HG02610 (cell line): ENCODE measurements around the gene WASHC3.
"Not testable (repeated sequence)": the region's sequence is repeated elsewhere in the genome, so short reads cannot be mapped to it uniquely, and the experiment has no call there.

Experiments
- ATAC-seq: cut with Tn5 transposase; IDR thresholded peaks from one replicate; pipeline ENCODE4 v1.9.1; 2021; ENCODE audit warnings: mild to moderate bottlenecking, moderate library complexity; ENCODE audit not compliant: unreplicated experiment

Gene WASHC3

DNA sequence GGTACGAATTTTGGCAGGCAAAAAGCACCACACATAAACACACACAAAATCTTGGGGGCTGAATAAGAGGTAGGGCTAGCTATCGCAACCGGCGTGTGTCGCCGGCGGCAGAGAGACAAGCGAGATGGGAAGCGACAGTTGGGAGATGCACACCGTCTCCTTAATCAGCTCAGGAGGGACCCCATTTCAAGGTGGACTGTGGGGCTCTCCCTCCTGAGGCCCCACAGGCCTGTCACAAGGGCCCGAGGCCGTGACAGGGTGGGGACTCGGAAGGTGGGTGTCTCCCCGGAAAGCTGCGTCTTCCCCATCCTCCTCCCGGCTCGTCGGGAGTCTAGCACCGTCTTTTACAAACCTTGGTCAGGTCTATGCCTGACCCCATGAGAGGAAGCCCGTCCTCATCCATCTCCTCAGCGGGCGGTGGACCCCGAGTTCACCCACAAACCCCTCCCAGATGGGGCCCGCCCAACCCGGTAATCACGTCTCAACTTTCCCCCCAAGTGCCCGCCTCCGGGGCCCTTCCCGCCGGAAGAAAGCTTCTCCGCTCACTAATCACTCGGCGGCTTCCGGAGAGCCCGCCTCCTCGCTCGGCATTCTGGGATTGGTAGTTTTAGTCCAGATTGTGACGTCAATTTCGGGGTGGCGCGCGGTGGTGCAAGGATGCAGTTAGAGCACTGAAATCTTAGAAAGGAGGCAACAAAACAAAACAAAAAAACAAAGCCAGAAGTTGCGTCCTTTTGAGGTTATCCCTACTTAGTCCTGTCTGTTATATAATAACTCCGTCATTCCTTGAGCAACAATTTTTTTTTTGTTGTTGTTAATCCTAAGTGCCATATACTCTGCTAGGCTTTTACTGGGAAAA, at the start of gene WASHC3:
Gene WASHC3, minus strand, starts transcription at position 432 of the 859 bp plus-strand sequence. Its CDS starts 29 bp downstream, at position 403.
- ATAC-seq: peak; percentile 92

- ATAC-seq: no peak
Measured at GRCh38 chr12:102110782-102111181, 49.0 kb upstream of the WASHC3 start.

DNA sequence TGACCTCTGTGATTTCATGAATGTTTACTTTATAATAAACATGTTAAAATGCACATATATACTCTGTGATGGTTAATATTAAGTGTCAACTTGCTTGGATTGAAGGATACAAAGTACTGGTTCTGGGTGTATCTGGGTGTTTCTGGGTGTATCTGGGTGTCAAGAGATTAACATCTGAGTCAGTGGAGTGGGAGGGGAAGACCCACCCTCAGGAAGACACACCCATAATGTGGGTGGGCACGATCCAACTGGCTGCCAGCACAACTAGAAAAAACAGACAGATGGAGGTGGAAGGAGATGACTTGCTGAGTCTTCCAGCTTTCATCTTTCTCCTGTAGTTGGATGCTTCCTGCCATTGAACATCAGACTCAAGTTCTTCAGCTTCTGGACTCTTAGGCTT, 46.2 kb upstream of the WASHC3 start:
- ATAC-seq: no peak

- no peak for ATAC-seq
Measured at GRCh38 chr12:102106905-102107304, 45.1 kb upstream of the WASHC3 start.

DNA sequence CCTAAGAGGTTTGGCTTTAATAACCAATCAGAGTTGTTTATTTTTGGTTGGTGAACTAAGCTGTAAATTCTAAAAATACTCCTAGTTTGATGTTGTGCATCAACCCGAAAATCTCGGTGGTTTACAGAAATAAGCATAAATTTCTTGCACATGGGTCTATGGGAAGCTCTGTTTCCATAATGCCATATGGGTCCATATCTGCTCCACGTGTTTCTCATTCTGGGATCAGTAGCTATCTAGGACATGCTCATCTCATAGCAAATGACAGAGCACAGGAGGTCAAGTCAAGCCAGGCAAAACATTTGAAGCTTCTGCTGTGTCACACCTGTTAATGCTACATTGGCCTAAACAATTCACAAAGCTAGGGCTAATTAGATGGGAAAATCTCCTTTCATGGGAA, 35.1 kb upstream of the WASHC3 start:
- no peak for ATAC-seq

DNA sequence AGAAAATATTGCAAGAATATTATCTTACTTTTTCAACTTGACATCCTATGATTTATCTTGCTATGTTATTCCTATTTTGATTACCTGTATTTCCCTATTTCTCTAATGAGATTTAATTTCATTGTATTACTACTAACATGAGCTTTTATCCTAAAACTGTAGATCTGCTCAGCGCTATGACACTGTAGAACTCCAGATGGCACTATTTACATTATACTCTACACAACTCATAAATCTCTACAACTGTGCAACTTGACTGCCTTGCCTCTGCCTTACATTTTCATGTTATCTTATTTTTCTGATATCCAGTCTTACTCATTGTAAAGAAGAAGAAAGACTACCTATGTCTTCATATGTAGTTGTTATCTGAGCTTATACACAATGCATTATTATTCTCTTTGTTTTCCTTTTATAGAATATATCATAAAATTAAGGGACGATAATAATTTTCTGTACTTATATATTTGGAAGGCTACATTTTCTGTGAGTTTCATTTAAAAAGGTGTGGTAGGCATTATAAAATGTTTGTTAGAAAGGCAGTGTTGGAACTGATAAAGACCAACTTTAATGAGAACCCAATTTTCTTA, 34.0 kb upstream of the WASHC3 start:
- no peak for ATAC-seq

DNA sequence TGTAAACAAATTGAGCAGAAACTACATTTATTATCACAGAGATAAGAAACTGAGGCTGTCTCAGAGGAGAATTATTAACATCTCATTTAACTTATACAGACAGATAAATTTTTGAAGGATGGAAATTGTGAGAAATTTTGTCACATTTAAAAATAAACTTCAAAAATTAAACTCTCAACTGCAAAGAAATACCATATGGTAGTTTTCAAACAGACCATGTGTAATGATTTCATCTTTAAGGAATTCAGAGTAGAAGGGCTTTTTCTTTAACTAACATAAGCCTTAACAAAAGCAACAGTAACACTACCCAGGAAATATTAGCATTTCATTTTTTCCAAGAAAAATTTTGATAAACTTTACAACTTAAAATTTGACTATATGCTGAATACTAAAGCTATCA, 31.5 kb upstream of the WASHC3 start:
- no peak for ATAC-seq

DNA sequence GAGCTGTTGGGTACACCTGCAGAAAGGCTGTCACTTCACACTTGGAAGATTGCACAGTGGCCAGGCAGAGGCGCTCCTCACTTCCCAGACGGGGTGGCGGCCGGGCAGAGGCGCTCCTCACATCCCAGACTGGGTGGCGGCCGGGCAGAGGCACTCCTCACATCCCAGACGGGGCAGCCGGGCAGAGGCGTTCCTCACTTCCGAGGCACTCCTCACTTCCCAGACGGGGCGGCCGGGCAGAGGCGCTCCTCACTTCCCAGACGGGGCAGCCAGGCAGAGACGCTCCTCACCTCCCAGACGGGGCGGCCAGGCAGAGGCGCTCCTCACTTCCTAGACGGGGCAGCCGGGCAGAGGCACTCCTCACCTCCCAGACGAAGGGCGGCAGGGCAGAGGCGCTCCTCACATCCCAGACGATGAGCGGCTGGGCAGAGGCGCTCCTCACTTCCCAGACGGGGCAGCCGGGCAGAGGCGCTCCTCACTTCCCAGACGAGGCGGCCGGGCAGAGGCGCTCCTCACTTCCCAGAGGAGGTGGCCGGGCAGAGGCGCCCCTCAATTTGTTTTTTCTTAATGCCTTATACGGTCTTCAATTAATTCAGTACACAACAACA, 27.5 kb upstream of the WASHC3 start:
- not testable (repeated sequence) for ATAC-seq

- no peak for ATAC-seq
Measured at GRCh38 chr12:102080842-102081241, 19.1 kb upstream of the WASHC3 start.

GRCh38 chr12:102072092-102072491, 10.3 kb upstream of the WASHC3 start:
- ATAC-seq: not testable (repeated sequence)

- no peak for ATAC-seq
Measured at GRCh38 chr12:102069707-102070106, 7.9 kb upstream of the WASHC3 start.

DNA sequence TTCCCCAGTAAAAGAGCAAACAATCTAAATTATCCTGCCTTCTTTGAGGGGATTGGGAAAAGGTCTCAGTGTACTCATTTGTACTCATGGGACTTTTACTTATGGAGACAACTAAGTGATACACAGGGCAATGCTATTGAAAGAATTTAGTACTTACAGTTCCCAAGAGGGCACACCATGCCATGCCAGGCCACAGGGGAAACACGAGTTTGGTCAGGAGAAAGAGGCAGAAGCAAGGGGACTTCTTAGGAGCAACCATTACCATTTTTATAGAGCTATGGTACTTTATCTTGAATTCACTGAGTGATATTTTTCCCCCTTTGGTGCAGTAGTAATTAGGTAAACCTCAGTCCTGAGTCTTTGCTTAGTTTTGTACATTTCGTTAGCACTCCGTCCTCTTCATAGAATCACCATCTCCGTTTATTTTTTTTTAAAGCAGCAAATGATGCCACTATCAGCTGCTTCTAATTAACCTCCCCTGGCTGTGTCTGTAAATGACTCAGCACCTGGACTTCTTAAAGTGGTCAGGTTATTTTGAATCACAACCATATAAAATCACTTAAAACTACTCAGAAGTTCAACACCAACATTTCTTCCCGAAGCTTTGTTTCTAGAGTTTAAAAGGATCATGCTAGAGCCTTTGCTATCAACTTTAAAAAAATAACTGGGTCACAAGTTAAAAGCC, 5.9 kb upstream of the WASHC3 start:
- no peak for ATAC-seq

DNA sequence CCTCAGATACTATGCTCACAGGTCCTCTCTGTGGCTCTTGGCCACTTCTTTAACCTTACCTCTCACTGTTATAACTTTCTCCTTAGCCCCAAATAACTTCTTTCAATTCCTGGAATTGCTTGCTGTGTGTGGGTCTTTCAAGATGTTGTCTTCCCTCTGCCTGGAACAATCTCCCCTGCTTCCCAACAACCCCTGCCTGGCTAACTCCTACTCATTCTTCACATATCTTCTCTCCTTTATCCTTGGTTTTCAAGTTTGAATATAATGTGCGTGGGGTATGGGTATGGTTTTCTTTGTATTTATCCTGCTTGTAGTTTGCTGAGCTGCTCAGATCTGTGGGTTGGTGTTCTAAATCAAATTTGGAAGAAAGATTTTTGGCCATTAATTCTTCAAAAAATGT, 2.7 kb upstream of the WASHC3 start:
- no peak for ATAC-seq

GRCh38 chr12:102063069-102063468, 1.3 kb upstream of the WASHC3 start:
- ATAC-seq: no peak

- ATAC-seq: no peak
Measured at GRCh38 chr12:102062419-102062806, 622 bp upstream of the WASHC3 start.

- peak; percentile 57 for ATAC-seq
Measured at GRCh38 chr12:102061096-102061559, 663 bp downstream of the WASHC3 start.

DNA sequence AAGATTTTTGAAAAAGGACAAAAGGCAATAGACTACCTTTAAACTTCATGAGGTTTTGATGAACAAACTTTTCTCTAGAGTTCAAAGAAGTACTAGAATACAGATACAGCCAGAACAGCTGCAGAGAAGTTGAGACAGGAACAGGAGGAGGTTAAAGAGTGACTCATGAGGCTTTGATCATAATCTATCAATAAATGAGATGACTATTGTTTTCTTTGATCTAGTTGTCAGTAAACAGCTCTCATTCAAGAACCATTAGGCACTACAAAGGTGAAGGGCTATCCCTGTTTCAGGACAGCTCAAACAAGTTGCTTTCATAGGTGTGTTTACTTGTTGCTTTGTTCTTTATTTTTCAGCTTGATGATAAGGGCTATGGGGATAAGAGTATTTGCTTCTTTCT, 2.4 kb downstream of the WASHC3 start:
- peak; percentile 26 for ATAC-seq

GRCh38 chr12:102054345-102054744, 7.4 kb downstream of the WASHC3 start:
- no peak for ATAC-seq

DNA sequence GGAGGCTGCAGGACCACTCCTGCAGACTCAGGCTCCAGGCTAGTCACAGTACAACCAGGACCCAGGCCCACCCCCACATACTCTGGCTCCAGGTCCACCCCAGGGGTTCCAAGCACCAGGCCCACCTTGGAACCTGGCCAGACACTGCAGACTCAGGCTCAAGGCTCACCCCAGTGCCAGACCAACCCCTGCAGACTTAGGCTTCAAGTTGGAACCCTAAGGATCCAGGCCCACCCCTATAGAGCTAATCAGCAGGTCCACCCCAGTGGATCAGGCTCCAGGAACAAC, 8.8 kb downstream of the WASHC3 start:
- no peak for ATAC-seq

DNA sequence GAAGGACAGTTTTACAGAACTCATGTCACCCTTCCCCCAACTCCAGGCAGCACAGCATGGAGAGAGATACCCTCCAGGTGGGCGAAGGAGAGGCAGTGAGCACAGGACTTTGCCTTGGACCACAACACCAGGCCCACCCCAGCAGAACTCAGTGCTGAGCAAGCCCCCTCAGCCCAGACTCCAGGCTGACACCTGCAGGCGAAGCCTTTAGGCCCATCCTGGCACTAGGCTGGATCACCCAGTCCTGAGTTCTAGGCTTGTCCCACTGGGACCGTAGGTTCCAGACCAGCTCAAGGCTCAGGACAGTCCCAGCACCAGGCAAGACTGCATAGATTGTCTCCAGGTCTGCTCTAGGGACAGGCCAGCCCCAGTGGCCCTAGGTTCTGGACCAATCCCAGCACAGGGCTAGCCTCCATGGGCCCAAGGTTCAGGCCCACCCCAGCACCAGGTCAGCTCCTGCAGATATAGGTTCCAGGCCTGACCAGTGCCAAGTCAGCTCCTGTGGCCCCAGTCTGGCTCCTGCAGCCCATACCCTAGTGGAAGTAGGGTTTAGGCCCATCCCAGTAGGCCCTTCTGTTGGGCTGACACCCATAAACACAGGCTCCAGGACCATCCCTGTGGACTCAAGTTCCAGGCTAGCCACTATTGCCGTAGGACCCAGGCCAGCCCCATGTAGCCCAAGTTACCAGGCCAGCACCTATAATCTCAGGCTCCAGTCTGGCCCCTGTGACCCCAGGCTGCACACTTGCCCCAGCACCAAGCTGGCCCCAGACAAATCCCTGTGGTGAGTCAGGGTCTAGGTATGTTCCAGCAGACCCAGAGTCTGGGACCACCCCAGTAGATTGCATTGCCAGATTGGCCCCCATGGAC, 9.4 kb downstream of the WASHC3 start:
- ATAC-seq: no peak
